ENCODE data around the gene SEPTIN1. TPM values are rescaled to one million over a fixed set of nuclear protein-coding genes. Genes with fewer than 3 reads are reported as not detected.
A peak's percentile ranks its signal among the peaks of the same experiment; 100 is the strongest.
"Not testable (repeated sequence)": the region's sequence is repeated elsewhere in the genome, so short reads cannot be mapped to it uniquely, and the experiment has no call there.

The SEPTIN1 gene
- total RNA-seq, 1 donor from 2014 or later = 8.2 TPM

DNA sequence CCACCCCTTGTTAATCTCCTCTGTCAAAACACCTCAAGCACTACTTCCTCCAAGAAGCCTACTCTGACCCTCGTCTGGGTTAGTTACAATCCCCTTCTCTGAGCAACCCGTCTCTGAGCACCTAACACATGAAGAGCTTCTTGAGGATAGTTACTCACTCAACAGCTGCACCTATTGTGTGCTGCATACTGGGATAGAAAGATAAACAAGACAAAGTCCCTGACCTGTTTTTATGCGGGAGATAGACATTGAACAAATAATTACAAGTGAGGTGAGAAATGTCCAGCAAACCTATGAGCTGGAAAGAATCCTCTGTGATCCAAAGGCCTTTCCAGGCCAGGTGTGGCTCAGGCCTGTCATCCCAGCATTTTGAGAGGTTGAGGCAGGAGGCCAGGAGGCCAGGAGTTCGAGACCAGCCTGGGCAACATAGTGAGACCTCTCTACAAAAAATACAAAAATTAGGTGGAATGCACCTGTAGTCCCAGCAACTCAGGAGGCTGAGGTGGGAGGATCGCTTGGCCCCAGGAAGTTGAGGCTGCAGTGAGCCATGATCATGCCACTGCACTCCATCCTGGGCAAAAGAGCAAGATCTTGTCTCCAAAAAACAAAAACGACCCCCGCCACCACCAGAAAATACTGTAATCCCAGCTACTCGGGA, 19.5 kb upstream of the SEPTIN1 start:
- DNase-seq (ENCODE audit: low spot score) = no peak

- no peak for DNase-seq (ENCODE audit: low spot score)
Observed at GRCh38 chr16:30399435-30400186, 17.2 kb upstream of the SEPTIN1 start.

GRCh38 chr16:30398661-30399434, 16.5 kb upstream of the SEPTIN1 start:
- DNase-seq (ENCODE audit: low spot score) = no peak

GRCh38 chr16:30397776-30398660, 15.7 kb upstream of the SEPTIN1 start:
- DNase-seq (ENCODE audit: low spot score) = no peak

GRCh38 chr16:30397056-30397455, 14.7 kb upstream of the SEPTIN1 start:
- DNase-seq (ENCODE audit: low spot score) = no peak

GRCh38 chr16:30396627-30397026, 14.3 kb upstream of the SEPTIN1 start:
- not testable (repeated sequence) for DNase-seq (ENCODE audit: low spot score)

DNA sequence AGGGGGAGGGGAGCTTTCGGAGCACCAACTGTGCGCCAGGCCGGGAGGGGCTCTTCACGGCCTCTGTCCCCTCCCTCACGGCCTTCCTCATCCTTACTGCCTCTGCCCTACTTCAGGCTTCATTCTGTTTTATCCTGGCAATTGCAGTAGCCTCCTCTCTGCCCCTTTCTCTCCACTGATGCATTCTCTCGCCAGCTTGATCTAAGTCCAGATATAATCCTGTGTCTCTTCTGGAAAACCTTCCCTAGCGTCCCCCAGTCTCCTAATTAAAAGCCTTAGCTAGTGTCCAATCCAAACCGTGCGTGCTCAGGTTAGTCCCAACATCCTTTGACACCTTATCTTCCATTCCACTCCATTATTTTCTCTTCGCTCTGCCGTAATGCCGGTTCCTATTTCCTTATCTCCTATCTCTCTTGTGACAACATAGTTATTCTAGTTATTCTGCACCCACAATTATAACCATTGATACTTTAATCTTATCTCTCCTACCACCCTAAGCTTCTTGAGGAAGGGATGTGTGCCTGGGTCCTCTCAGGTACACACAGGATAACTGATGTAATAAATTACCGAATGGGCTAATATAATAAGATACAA, 13.7 kb upstream of the SEPTIN1 start:
- DNase-seq (ENCODE audit: low spot score) = no peak

DNA sequence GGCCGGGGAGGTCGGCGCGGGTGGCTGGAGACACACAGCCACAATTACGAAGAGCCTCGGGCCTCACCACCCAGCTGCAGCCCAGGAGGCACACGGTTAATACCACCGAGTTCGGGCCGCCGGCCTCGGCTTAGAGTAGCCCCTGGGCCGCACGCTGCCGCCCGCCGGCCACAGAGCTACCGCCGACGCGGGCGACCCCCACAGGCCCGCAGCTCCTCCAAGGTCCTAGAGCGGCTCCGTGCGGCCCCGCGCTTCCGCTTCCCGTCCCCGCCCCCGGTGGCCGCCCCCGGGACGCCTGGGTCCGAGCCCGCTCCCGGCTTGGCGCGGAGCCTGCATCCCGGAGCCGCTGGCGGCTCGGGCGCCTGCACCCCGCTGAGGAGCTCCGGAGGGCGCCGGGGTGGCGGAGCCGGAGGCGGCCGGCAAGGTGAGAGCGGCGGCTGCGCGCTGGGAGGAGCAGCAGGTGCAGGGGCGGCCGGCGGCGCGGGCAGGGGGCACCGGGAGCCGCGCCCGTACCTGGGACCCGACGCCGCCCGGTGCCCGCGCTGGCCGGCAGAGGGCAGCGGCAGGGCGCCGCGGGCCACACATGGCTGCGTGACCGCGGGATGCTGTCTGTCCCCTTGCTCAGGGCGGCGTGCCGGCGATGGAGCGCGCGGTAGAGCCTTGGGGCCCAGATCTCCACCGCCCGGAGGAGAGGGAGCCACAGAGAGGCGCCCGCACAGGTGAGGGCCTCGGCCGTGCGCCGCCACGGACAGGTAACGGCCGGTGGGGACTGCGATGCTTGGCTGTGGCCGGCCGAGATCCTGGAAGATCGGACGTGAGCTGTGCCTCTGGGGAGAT, 13.0 kb upstream of the SEPTIN1 start, which contains the start of gene ZNF48:
TSS of gene ZNF48 (plus strand) at position 266 of the 837 bp plus-strand sequence. CDS start at position 641, 375 bp downstream.
- peak; percentile 86 for DNase-seq (ENCODE audit: low spot score)

DNA sequence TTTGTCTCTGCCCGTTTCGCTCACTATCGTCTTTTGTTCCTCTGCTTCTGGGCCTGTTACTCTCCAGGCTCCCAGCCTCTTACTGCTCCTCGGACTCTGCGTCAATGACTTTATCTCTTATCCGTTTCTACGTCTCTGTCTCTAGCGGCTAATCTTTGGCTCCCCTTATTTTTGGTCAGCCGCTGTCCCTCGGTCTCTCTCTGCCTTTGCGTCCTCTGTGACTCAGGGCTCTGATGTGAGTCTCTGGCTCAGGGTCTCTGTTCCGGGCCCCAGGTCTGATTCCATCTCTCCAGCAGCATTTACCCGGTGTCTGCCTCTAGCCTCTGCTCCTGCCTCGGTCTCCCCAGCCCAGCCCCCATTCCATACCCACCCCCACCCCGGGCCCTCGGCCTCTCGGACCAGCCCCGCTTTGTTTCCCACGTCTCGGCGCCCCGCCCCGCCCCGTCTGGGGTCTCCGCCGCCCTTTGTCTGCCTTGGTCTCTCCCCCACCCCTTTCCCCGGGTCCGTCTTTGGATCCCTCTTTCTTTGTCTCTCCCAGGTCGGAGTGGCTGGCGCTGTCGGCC, 12.3 kb upstream of the SEPTIN1 start:
- no peak for DNase-seq (ENCODE audit: low spot score)

GRCh38 chr16:30383521-30383920, 1.2 kb upstream of the SEPTIN1 start:
- DNase-seq (ENCODE audit: low spot score) = no peak

GRCh38 chr16:30381291-30382041, 895 bp downstream of the SEPTIN1 start:
- DNase-seq (ENCODE audit: low spot score) = no peak

GRCh38 chr16:30380803-30381208, 1.6 kb downstream of the SEPTIN1 start:
- DNase-seq (ENCODE audit: low spot score) = no peak

GRCh38 chr16:30380072-30380802, 2.1 kb downstream of the SEPTIN1 start:
- no peak for DNase-seq (ENCODE audit: low spot score)

- DNase-seq (ENCODE audit: low spot score) = no peak
Observed at GRCh38 chr16:30379158-30379783, 3.1 kb downstream of the SEPTIN1 start.

DNA sequence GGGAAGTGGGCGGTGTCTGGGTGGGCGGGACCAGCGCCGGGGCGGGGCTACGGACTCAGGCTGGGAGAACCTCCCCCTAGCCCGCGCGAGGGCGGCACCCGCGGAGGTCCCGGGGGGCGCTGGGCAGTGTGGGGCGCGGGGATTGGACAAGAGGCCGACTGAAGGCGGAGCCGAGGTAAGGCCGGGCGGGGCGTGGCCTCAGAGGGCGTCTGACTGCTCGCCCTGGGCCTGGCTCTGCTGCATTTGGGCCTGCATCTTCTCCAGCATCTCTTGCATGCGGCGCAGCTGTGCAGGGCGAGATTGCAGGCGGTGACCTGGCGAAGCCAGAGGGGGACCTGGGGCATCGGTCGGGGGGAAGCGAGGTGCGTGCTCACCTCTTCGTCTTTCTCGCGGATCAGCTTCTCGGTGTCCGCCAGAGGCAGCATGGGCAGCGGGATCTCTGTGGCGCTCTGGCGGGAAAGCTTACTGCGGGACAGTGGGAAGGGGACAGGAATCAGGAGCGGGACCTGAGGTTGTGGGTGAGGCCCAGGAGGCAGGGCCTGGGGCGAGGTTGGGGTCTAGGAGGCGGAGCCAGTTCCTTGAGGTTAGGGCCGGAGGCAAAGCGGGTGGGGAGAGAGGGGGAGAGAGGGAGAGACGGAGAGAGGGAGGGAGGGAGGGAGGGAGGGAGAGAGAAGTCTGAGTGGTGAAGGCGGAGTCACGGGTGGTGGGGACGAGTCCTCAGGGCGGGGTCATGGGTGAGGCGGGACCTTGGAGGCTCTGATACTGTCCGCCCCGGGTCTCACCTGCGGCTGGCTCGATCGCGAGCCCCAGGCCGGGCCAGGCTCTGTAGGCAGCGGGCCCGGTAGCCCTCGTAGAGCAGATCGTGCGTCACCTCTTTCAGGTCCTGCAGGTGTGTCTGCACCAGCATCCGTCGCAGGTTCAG, 3.9 kb downstream of the SEPTIN1 start:
- peak; percentile 99 for DNase-seq (ENCODE audit: low spot score)

GRCh38 chr16:30377812-30378235, 4.5 kb downstream of the SEPTIN1 start:
- DNase-seq (ENCODE audit: low spot score) = peak; percentile 95

Data from ureter (tissue), 1 donor.